Activated CD8-positive, alpha-beta memory T cell treated with anti-CD3 and anti-CD28 coated beads for 36 hours (primary cell): ENCODE results near the gene DEXI. TPM values are rescaled to one million over a fixed set of nuclear protein-coding genes. Genes with fewer than 3 reads are reported as not detected.

Source experiments
- CTCF ChIA-PET: fragments of 350-600 bp; sonication (Branson Sonifier 250); formaldehyde crosslinking; loops from one replicate; lab custom pipeline; 2021; ENCODE audit warnings: antibody characterized with exemption; lab: Charles Lee
- POLR2A ChIA-PET: fragments of 350-600 bp; sonication (Branson Sonifier 250); formaldehyde crosslinking; loops from one replicate; lab custom pipeline; 2021; ENCODE audit warnings: antibody characterized with exemption; lab: Charles Lee
- total RNA-seq, 2 experiments: library from RNA; stranded (reverse); gene quantifications; one replicate each; pipeline ENCODE4 v1.2.3, GENCODE V29; 2021

DEXI gene
- total RNA-seq, 2 experiments from 2014 or later, result 32.4 to 35.5 TPM

DNA sequence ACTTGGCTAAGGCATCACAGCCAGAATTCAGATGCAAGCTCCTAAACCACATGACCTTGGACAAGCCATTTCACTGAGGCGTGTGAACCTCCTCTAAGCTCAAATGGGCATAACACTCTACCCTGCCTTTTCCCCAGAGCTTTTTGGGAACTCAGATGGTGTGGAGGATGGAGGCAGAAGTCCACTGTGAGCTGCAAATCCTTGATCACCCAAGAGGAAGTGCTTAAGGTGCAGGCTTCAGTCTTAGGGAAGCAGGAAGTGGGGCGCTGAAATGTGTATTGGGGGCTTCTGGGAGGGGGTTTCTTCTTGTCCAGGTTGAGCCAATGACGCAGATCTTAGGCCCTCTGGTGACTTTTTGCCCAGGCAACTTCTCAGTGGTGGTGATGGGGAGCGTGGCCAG is 52.4 kb downstream of the DEXI start:
- ChIA-PET CTCF (interaction anchor here (1.0 kb wide), 1 partner anchor 12 kb away, joined by 3 read pairs; no protein-coding TSS in a partner anchor), POLR2A (no interaction called here)

DNA sequence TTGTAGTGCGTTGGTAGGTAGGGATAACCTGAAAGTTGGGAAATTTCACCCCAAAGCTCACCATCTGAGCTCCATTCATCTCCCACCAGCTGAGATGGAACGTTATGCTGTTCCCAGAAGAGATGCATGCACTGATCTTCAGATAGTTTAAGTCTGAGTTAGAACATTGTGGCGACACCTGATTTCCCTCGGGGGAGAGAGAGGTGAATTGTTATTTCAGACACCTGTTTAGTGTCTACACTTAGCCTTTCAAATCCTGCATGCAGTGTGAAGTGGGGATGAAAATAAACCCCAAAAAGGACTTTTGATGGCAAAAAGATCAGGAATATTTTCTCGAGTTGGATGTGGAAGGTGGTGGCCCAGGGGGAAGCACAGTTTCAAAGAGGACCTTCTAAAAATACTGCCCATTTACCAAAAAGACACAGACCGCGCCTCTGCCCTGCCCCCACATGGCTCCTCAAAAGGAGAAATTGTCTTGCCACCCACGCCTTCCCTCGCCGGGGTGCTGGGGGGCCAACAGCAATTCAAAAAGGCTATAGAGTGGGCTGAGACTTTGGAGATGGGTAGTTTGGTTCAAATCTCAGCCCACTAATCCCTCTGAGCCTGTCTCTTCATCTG is 53.8 kb downstream of the DEXI start:
- POLR2A ChIA-PET, result interaction anchor here (0.5 kb wide), 1 partner anchor 694 kb away, joined by 3 read pairs; no protein-coding TSS in a partner anchor
- CTCF ChIA-PET, result no interaction called here

DNA sequence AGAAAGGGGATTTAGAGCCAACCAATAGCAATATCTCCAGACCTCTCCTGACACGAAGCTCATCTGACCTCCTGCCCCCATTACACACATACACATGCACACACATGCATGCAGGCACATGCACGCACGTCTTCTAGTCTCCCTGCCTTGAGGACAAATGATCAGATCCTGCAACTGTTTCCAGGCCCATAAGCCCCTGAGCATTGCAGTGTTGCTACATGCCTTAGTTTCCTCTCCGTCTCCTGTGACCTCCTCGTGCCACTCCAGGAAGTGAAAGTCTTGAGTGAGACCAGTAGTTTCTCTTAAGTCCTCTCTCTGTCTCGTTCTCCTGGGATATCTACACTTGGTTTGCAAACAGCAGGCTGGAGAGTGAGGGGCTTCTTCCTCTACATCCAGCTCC is 57.0 kb downstream of the DEXI start:
- POLR2A ChIA-PET, result no interaction called here
- CTCF ChIA-PET, result no interaction called here

DNA sequence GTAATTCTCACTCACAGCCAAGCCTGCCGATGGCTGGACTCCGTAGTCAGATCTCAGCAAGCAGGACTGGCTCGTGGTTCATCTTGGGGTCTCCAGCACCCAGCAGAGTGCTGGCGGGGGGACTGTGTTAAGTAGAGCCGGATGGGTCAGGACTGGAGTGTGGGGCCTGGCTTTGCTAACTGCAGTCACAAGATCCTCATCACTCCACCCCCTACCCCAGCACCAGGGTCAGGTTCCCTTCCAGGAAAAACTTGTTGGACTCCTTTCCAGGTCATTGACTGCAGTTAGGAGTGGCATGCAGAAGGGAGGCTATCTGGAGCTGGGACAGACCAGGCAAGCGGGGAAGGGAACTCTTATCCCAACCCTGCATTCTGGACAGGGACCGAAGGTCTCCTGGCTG is 59.3 kb downstream of the DEXI start:
- ChIA-PET CTCF (interaction anchor here (0.6 kb wide), 1 partner anchor 368 kb away, joined by 3 read pairs; no protein-coding TSS in a partner anchor), POLR2A (no interaction called here)

DNA sequence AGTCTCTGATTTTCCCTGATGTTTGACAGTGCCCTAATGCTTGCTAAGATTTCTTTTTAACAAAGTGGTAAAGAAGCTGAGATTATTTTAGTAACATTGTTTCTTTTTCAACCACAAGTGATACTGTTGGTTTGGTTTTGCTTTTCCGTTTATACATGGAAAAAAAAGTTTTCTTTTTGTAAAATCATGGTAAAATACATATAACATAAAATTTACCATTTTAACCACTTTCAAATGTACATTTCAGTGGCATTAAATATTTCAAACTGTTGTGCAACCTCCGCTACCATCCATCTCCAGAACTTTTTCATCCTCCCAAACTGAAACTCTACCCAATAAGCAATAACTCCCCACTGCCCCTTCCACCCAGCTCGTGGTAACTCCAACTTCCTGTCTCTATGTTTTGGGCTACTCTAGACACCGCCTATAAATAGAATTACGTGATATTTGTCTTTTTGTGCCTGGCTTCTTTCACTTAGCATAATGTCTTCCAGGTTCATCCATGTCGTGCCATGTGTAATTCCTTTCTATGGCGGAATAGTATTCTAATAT is 60.7 kb downstream of the DEXI start:
- ChIA-PET CTCF (interaction anchor here (1.6 kb wide), 1 partner anchor 12 kb away, joined by 4 read pairs; no protein-coding TSS in a partner anchor), POLR2A (interaction anchor here (1.0 kb wide), 1 partner anchor 144 kb away, joined by 3 read pairs; no protein-coding TSS in a partner anchor)

DNA sequence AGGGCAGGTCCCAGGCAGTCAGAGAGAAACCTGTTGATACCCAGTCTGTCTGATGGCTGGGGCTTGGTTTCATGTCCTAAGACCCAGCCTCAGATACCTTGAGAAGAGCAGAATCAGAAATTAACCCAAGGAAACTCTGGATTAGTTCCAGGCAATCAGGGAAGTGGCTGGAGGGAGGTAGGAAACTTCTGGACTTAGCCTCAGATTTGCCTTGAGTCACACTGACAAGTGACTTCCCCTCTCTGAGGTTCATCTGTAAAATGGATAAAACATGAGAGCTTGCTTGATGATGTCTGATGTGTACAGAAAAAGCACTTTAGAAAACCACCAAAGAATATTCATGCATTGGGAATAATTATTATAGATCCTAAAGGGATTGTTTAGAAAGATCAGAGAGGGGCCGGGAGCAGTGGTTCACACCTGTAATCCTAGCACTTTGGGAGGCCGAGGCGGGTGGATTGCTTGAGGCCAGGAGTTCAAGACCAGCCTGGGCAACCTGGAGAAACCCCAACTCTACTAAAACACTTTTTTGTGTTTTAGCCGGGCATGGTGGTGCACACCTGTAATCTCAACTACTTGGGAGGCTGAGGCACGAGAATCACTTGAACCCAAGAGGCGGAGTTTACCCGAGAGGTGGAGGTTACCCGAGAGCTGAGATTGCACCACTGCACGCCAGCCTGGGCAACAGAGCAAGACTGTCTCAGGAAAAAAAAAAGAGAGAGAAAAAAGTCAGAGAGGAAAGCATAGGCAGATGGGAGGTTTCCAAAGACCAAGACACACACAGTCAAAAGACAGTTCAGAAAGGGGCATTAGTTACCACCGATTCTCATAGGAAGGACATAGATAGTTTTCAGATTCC is 61.4 kb downstream of the DEXI start:
- ChIA-PET POLR2A (interaction anchor here (1.0 kb wide), 1 partner anchor 143 kb away, joined by 3 read pairs; no protein-coding TSS in a partner anchor), CTCF (interaction anchor here (1.6 kb wide), 1 partner anchor 11 kb away, joined by 4 read pairs; no protein-coding TSS in a partner anchor)

DNA sequence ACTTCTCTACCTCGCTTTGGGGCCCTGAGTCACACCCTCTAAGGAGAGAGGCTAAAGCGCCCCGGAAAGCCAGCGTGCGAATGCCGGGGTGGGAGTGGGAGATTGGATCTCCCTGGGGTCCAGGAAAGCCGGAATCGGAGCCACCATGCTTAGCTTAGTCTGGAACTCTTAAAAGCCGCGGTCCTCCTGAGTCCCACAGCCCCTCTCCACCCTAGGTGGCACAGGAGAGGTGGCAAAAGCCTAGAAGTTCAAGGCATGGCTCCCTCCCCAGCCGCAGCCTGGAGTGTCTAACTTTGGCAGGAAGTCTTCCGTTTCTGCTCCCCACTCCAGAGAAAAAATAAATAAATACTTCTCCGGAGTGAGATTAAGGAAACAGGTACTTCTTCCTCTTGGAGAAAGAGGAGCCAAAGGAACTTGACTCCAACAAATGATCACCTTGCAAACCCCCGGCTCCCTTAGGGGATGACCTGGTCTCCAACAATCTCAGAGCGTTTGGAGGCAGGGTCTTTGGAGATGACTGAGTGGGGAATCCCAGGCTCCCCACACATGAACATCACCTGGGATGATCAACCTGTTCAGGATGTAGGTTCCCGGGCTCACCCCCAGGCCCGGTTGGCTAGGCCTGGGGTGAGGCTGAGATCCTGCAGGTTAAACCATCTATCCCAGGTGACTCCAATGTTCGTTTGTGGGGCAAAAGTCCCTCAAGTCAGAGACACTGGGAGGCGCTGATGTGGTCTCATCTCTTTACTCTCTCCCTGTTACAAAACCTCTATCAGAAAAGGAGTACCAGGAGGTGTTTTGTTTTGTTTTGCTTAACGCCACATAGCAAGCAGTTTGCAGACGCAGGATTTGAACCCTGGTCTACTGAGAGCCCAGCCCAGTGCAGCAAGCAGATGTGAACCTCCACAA is 62.3 kb downstream of the DEXI start:
- POLR2A ChIA-PET, result no interaction called here
- CTCF ChIA-PET, result interaction anchor here (1.9 kb wide), 1 partner anchor 38 kb away, joined by 6 read pairs; no protein-coding TSS in a partner anchor

Other genes with a start within 250 kb of the DEXI start
- not detected for gene TEKT5, start 247.5 kb downstream of the DEXI start, total RNA-seq
- 10 to 100 TPM; 32.5 to 37.0 TPM for gene NUBP1, start 198.6 kb downstream of the DEXI start, total RNA-seq
- not detected for gene TVP23A, start 123.7 kb downstream of the DEXI start, total RNA-seq
- gene CIITA, start 65.3 kb downstream of the DEXI start, total RNA-seq, result 1 to 10 TPM; 9.0 to 9.3 TPM
- 10 to 100 TPM; 32.6 to 34.9 TPM for gene CLEC16A, start 2.1 kb upstream of the DEXI start, total RNA-seq